ENCODE results near the gene SERPINI1.
"Not testable (repeated sequence)": the region's sequence is repeated elsewhere in the genome, so short reads cannot be mapped to it uniquely, and the experiment has no call there.

SERPINI1 gene

DNA sequence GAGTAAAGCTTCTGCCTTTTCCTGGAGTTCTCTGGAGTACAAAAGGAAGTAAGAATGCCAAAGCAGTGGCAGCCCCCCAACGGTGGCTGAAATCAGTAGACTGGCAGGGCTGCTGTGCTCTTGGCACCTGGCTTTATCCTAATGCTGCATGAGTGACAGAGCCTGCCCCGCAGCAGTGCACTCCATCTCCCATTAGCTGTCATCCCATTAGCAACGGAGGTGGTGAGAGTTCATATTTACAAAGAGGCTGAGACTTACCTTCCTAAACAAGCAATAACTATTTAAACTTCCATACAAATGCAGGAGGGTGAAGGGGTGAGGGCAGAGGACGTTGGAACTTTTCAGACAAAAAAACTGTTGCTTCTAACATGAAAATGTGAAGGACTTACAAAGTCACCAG, 51.9 kb downstream of the SERPINI1 start:
- no peak for DNase-seq (ENCODE audit: low spot score)

DNA sequence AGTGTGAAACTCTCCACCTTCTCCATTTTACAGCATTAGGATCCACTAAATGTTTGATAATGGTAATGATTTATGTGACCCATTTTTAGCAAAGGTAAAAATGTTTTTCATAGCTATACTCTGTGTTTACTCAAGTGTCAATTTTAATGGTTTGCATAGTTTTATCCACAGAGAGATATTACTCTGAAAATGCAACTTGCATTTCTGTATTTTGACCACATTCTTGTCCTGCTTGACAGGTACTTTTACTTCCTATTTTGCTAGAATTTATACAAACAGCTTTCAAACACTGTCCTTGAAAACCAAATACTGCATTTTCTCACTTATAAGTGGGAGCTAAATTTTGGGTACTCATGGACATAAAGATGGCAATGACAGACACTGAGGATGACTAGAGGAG, 62.9 kb downstream of the SERPINI1 start:
- peak; percentile 5 for DNase-seq (ENCODE audit: low spot score)

DNA sequence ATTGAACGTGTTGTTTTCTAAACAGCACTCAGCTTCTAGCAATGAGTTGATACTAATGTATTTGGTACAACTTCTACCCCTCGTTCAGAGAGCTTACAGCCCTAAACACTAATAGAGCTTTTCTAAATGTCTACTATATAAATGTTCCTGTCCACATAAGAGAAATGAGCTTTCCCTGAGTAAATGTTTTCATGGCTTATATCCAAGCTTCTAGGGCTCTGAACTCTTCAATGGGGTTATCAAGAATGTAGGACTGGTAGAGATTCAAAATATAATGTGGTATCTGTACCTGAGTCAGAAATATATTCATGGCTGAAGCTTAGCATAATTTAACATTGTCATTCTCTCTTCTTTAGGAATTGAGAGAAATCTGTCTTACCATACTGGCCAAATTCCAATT, 73.4 kb downstream of the SERPINI1 start:
- no peak for DNase-seq (ENCODE audit: low spot score)

DNA sequence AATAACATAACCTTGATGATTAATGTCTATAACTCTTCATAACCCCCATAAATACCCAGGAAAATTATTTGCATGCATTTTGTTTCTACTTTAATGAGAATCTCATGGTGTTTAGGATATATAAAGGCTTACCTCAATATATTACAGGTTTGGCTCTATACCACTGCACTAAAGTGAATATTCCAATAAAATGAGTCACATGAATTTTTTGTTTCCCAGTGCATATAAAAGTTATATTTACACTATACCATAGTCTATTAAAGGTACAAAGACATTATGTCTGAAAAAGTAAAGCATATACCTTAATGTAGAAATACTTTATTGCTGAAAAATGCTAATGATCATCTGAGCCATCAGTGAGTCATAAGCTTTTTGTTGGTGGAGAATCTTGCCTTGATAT, 74.7 kb downstream of the SERPINI1 start:
- no peak for DNase-seq (ENCODE audit: low spot score)

DNA sequence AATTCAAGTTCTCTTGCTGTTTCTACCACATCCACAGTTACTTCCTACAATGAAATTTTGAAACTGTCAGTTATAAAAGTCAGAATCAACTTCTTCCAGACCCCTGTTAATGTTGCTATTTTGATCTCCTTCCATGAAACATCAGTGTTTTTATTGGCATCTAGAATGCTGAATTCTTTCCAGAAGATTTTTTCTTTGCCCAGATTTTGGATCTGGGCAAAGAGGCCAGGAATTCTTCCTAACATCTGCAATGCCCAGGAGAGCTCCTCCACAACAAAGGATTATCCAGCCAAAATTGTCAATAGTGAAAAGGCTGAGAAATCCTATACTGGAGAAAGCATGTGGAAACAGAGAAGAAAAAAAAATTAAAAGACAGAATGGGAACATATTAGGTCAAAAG, 75.5 kb downstream of the SERPINI1 start:
- DNase-seq (ENCODE audit: low spot score) = no peak

DNA sequence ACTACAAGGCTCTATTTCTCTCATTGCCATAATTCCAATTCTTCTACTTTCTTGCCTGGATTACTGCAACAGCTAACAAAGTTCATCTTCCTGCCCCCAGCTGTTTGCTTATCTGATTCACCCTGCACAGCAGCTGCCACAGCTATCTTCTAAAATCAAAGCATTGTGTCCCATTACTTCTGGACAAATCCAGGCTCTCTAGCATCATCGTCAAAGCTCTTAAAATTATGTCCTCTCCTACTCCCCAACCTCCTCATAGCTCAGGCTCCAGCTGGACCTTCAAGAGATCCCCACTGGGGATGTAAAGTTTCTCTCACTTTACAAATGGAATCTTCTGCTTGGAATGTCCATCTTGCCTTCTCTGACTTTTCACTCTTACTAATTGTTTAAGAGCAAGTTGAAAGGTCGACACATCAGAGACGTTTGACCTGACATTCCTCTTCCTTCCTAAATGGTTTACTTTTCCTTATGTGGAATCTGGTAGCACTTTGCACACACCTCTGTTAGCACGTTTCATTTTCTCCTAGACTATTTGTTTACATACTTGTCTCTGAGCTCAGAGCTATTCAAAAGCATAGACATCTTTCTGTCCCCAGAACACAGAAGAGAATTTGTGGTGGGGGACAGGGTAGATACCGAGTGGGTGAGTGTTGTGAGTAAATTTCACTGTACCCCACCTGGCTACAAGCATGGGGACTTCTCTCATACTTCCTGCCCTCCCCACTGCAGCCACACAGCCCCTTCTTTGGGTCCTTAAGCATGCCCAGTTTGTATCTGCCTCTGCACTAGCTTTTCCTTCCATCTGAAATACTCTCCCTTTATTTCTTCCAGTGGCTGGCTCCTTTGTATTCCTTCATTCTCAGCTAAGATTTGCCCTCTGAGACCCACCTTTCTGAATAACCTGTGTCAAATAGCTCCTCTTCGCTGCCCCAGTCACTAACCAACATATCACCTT, 77.9 kb downstream of the SERPINI1 start:
- no peak for DNase-seq (ENCODE audit: low spot score)

DNA sequence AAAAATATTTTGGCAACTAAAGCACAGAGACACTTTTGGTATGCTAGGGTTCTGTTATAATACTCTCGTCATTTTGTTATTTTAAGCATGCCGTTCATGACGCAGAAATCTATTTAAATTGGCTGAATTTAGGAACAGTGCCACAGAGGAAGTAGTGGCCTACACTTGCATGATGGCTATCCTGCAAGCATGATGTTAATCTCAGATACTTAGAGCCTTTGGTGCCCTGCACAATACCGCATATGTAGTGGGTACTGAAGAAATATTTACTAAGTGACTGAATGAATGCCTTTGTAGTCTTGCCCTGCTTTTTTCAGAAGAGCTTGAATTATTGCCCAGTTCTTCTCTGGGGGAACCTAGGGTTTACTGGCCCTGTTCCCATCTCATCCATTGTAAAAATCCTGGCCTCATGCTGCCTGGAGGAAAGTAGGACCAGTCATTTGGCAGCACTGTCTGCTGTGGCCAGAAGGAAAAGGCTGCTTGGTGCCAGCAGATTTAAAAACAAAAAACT, 79.0 kb downstream of the SERPINI1 start:
- DNase-seq (ENCODE audit: low spot score) = no peak

DNA sequence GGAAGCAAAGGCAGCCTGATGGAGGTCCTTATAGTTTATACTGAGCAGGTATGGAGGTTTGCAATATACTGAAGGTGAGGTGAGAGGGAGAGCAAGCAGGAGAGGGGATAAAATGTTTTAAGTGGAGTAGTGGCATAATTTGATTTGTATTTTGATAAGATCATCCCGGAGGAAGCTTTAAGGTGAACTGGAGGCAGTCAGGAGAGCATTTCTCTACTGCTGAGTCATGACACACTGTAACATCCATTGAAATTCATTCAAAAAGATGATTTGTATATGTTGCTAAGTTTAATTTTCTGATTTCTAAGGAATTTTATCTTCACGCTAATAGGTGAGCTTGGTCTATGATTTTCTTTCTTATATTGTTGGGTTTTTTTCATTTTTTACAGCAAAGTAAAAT, 81.4 kb downstream of the SERPINI1 start:
- DNase-seq (ENCODE audit: low spot score) = no peak

DNA sequence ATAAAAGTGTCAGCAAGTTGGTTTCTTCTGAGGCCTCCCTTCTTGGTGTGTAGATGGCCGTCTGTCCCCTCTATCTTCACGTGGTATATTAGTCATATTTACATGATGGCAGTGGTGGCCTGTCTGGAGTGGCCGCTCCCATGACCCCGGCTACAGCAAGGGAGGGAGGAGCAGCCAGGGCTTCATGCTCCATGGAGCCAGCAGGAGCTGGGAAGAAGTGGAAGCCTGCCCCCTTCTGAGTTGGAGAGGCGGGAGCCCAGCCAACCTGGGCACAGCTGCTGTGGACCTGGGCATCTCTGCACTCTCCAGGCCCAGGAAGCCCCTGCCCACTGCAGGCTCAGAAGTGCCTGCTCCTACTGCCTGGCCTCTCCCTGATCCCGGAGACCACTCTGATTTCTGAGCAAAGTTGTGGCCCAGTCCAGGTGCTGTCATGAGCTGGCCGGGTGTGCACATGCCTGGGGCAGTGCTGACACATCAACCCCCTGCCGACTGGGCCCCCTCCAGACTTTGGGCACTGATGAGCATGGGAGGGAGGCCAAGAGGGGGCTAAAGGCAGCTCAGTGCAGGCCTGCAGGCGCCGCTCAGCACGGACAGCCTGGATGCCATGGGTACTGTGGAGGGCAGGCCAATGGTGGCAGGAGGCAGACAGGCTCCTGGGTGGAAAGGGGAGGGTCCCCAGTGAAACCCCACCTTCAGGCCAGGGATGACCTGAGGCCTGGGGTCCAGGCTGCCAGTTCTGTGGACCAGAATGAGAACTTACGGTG, 84.8 kb downstream of the SERPINI1 start:
- DNase-seq (ENCODE audit: low spot score) = no peak

DNA sequence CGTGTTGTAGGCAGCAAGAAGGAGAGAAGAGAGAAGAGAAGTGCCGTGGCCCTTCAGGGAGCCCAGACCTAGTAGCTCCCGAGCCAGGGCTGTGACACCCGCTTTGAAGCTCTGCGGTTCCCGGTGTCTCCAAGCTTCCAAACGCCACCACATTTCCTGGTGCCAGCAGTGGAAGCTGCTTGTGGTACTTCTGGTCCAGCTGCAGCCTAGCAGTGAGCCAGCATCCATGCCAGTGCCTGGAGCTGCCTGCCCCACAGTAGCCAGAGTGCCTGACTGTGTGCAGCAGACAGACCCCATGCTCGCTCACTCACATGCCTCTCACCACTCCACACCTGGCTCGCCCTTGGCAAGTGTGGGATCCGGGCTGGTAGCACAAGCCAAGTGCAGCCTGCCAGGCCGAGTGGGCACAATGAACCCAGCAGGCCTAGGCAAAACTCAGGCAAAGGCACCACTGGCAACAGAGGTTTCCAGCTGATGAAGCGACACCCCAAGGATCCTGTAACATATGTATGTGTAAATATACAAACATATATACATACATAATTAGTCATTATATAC, 85.8 kb downstream of the SERPINI1 start:
- DNase-seq (ENCODE audit: low spot score) = no peak

DNA sequence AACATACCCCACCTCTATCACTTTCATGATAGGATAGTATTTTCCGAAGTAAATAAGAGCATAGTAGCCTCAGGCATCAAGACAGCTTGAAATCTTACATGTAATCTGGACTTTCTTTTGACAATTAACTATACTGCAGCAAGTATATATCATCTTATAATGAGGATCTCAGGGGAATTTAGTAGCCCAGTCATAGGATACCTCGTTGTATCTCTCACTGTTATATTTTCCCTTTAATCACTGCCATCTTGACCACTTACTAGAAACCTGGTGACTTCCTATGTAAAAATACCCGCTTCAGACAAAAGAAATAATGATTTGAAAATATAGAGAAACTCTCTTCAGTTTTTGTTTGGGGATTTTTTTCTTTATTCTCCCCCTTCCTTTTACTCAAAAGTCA, 88.2 kb downstream of the SERPINI1 start:
- DNase-seq (ENCODE audit: low spot score) = no peak

DNA sequence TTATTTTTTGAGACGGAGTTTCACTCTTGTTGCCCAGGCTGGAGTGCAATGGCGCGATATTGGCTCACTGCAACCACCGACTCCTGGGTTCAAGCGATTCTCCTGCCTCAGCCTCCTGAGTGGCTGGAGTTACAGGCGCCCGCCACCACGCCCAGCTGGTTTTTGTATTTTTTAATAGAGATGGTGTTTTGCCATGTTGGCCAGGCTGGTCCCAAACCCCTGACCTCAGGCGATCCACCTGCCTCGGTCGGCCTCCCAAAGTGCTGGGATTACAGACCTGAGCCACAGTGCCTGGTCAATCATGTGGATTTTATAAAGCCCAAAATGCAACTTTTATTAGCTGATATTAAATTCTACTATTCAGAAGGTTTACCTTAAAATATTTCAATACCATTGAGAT, 92.1 kb downstream of the SERPINI1 start:
- DNase-seq (ENCODE audit: low spot score) = not testable (repeated sequence)

DNA sequence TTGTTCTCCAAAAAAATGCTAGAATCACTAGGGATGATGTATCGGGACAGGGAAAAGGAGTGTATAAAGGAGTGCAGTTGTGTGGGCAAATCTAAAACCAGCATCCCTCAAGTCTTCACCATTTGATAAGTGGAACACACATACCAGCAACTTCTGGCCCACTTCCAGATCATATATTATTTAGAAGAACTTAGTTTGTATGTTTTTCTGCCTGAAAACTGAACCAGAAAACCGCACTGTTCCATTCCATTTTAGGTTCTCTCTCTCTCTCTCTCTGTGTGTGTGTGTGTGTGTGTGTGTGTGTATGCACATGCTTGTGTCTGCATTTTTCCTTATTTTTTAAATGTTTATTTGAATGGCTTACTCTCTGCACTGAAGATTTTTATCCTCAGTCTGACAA, 93.5 kb downstream of the SERPINI1 start:
- DNase-seq (ENCODE audit: low spot score) = peak; percentile 52

DNA sequence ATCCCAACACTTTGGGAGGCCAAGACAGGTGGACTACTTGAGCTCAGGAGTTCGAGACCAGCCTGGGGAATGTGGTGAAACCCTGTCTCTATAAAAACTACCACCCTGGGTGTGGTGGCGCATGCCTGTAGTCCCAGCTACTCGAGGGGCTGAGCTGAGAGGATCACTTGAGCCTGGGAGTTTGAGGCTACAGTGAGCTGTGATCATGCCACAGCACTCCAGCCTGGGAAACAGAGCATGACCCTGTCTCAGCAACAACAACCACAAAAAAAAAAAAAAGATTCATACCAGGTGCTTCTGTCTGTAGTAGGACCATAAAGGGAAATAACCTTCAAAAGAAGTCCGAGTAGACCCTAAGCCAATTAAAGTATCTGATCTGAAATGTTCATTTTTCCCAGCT, 94.5 kb downstream of the SERPINI1 start:
- DNase-seq (ENCODE audit: low spot score) = peak; percentile 74

DNA sequence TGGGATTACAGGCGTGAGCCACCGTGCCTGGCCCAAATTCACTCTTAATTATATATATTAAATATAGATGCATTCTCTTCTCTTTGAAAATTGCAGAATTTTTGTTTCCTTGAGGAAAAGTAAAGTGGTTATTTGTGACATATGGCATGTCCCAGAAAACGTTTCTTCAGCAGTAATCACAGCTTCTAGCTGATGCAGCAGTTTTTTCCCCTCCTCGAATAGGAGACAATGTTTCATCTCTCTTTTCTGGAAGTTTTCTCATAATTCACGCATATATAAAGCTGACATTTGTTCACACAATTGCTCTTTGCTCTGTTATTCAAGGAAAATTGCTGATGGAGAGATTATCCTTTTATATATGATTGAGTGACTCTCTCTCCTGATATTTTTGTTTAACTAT, 99.8 kb downstream of the SERPINI1 start:
- no peak for DNase-seq (ENCODE audit: low spot score)

DNA sequence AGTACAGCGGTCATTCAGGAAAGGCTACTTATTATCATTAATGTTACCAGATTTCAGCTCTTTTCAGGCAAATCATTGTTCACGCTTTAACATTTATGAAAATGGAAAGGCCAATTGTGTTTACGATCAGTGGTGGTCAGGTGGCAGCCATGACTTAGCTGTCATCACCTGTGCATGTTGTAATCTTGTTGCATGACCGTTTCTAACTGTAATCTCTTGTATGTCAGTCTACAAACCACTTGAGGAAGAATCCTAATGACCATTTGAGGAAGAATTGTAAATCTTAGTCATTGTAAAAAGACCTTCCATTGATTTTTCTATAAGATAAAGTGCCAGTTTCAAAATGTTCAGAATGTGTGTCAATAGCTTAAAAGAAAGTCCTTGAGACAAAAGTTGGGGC, 100.4 kb downstream of the SERPINI1 start:
- DNase-seq (ENCODE audit: low spot score) = no peak

DNA sequence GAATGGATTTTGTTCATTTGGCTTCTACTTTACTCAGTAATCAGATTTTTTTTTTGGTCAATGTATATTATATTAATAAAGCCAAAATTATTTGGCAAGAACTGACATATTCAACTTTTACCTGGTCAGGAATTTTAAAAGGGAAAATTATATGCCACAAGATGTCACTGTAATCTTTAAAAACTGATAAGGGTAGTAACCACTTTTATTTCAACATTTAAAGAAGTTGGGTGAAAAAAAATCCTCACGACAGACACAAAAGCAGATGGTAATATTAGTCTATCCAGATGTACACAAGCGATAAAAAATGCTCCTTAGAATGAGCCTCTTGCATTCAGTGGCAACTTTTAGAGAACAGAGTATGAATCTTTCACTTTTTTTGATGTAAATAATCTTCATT, 101.9 kb downstream of the SERPINI1 start:
- DNase-seq (ENCODE audit: low spot score) = peak; percentile 22

DNA sequence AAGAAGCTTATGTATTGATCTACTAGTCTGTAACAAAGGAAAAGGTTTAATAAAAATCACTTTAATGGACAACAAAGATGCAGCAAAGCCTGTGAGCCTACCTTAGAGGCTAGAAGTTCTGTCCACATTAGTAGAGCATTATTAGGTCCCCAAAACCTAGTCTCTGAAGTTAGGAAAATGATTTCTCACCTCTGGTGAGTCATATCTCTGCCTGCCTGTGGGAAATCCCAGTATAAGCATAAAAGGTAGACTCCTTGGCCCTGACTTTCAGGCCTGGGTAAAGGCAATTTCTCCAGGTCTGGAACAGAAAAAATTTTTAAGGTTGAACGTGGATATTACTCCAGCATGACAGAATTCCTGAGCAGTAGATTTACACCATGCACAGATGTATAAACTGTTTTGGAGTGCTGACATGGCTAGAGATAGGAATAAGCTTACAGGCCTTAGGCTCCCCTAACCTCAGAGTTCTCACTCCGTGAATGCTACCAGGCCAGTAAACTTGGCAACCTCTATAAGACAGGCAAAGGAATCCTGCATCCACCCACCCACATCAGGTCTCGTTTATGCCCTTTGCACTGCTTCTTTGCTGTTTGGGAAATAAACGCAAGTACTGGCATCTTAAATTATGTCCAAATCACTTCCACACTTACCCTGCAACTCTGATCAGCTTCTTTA, 104.1 kb downstream of the SERPINI1 start:
- DNase-seq (ENCODE audit: low spot score) = no peak

DNA sequence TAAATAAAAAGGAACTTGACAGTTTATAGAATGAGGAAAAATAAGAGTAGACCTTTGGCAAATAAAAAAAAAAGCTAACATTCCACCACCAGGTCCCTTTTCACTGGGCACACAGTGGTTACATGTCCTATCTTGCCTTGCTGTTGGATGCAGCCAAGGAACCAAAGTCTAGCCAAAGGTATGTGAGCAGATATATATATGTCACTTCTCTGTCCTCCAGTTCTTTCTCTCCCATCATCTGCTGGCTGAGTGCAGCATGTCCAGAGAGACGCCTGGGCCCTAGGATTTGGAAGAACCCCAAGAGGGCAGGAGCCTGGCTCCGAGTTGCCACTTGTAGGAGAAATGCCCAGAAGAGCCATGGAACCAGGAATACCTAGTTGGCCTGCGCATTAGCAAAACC, 104.7 kb downstream of the SERPINI1 start:
- DNase-seq (ENCODE audit: low spot score) = no peak

DNA sequence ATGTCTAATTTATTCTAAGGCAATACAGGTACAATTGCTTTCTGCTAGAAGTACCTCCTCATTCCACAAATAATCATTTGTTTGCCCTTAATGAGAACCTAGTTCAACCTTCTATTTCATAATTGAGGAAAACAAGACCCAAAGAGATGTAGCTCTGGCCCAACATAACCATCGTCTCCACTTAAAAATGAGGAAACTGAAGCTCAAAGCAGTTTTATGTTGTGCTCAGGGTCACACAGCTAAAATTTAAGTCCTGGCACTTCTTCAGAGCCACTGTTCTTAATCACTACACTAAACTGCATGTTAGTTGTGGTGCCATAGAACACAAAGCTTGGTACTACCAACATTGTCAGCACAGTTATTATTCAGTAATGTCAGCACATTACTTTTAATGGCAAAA, 108.0 kb downstream of the SERPINI1 start:
- DNase-seq (ENCODE audit: low spot score) = peak; percentile 17

DNA sequence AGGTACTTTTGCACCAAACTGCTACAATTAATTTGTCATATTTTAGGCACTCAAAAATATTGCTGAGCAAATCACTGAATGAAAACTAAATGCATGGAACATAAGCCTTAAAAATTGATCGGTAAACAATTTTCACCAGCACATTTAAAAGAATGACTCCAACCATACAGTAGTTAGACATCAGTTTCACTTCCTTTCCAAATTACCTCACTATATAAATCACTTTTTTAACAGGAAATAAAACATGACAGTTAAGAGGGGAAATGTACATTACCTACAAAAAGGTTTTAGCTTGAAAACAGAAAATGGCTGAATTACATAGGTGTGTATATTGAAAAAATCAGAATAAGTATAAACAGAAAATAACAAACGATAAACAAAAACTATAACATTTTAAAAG, 108.4 kb downstream of the SERPINI1 start:
- DNase-seq (ENCODE audit: low spot score) = peak; percentile 33

DNA sequence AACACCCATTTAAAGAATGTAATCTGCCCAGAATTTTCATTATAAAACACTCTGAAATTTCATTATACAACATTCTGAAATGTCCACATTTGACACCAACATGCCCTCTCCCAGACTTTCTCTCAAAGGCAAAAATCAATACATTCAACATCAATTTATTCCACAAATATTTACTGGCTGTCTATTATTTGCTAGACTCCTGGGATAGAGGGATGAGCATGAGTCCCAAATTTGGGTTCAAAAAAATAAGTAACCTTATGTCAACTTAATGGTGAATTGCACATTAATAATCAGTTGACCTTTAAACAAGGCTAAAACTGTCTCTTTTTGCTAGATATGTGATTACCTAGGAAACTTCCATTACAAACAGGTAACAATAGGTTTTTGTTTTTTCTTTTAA, 109.0 kb downstream of the SERPINI1 start:
- no peak for DNase-seq (ENCODE audit: low spot score)

Data from NAMALWA (cell line).